ENCODE data around the gene GALNT10.

The GALNT10 gene

DNA sequence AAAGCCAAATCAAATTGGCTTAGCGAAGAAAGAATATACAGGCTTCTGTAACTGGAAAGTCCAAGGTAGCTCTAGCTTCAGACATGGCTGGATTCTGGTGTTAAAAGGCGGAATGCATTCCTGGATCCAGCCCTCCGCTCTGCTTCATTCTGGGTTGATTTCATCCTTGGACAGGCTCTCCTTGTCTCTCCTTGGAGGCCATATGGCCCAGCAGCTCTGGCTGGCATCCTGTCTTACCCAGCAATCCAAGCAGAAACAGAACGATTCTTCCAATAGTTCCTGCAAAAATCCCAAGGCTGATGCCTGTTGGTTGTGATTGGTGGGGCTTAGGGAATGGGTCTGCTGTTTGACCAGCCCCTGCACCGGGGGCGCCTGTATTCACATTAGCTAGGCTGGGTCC lies 218.3 kb downstream of the GALNT10 start:
- H3K4me3 Mint-ChIP-seq = no peak overlapping the region
- peaks cover 5% of the 10 kb centered on the region for H3K36me3 Mint-ChIP-seq
- no peak overlapping the region for H3K27ac Mint-ChIP-seq
- H3K9me3 Mint-ChIP-seq (ENCODE audit: low read depth) = no peaks in the 10 kb centered on the region
- peaks cover 12% of the 10 kb centered on the region for H3K4me1 Mint-ChIP-seq (ENCODE audit: low read depth)
- H3K27me3 Mint-ChIP-seq = no peaks in the 10 kb centered on the region

DNA sequence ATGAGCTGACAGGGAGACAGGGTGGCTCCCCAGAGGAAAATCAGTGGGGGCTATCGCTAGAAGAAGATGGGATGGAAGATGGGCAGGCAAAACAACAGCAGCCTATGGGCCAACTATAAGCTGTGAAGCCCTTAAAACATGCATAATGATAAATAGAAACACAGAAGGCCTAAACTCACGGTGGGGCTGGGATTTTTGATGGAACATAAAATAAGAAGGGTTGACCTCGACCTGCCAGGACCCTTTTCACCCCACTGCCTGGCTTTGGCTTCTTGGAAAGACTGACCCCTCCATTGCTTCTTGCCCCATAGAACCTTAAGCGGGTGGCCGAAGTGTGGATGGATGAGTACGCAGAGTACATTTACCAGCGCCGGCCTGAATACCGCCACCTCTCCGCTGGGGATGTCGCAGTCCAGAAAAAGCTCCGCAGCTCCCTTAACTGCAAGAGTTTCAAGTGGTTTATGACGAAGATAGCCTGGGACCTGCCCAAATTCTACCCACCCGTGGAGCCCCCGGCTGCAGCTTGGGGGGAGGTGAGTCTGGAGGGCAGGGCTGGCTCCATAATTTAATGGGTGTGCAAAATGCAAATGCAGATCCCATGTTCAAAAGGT lies 218.8 kb downstream of the GALNT10 start:
- Mint-ChIP-seq H3K4me1 (ENCODE audit: low read depth) (peaks cover 11% of the 10 kb centered on the region), H3K9me3 (ENCODE audit: low read depth) (no peaks in the 10 kb centered on the region), H3K27ac (no peak overlapping the region), H3K36me3 (peaks cover 5% of the 10 kb centered on the region), H3K27me3 (no peaks in the 10 kb centered on the region), H3K4me3 (no peak overlapping the region)

DNA sequence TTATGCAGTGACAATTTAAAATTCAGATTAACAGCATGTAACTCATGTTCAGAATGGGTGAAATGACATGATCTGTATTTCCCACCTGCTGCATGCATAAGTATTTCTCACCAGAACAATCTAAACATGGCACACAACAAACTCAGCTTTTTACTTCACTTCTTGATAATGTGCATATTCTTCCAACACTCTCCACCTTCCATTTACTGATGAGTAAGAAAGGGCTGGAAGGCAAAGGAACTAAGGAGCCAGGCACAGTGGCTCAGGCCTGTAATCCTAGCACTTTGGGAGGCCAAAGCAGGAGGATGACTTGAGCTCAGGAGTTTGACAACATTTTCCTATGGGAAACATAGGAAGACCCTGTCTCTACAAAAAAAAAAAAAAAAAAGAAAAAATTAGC lies 219.5 kb downstream of the GALNT10 start:
- Mint-ChIP-seq H3K4me3 (no peak overlapping the region), H3K9me3 (ENCODE audit: low read depth) (no peaks in the 10 kb centered on the region), H3K27me3 (no peaks in the 10 kb centered on the region), H3K27ac (no peak overlapping the region), H3K4me1 (ENCODE audit: low read depth) (peaks cover 6% of the 10 kb centered on the region), H3K36me3 (peaks cover 5% of the 10 kb centered on the region)

DNA sequence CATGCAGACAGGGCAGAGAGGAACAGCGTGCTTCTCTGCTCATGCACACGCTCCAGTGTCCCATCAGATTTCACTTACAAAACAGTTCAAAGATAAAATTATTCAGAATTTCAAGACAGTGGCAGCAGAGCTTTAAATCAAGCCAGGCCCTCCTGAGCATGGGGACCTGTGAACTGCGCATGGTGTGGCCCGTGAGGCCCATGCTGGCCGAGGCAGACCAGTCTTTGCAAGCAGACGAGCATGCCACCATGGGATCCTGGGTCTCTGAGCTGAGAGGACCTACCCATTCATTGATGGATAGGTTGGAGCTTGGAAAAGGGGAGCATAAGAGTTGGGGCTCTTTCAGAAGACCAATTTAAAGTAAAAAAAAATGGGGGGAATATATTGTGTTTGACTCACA lies 220.3 kb downstream of the GALNT10 start:
- Mint-ChIP-seq H3K4me1 (ENCODE audit: low read depth) (no peaks in the 10 kb centered on the region), H3K36me3 (peaks cover 7% of the 10 kb centered on the region), H3K9me3 (ENCODE audit: low read depth) (no peaks in the 10 kb centered on the region), H3K27ac (no peak overlapping the region), H3K27me3 (no peaks in the 10 kb centered on the region), H3K4me3 (no peak overlapping the region)

DNA sequence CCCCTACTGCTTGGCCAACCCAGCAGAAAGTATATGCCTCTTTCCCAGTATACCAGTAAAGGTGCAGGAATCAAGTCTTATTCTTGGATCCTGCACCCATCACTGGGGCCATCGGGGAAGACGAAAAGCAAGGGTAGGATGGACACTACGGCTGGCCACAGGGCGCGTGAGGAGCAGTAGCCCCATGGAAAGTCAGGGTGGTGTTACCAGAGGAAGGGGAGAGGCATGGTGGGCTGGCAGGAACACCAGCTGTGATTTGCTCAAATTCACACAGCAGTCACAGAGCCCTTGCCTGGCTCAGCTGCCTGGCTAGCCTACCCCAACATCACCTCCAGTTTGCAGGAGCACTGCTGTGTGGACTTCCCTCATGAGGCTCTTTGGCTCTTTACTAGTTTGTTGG lies 220.8 kb downstream of the GALNT10 start:
- no peaks in the 10 kb centered on the region for H3K9me3 Mint-ChIP-seq (ENCODE audit: low read depth)
- H3K27me3 Mint-ChIP-seq = no peaks in the 10 kb centered on the region
- H3K27ac Mint-ChIP-seq = no peak overlapping the region
- H3K4me3 Mint-ChIP-seq = no peak overlapping the region
- H3K4me1 Mint-ChIP-seq (ENCODE audit: low read depth) = no peaks in the 10 kb centered on the region
- H3K36me3 Mint-ChIP-seq = peaks cover 7% of the 10 kb centered on the region

DNA sequence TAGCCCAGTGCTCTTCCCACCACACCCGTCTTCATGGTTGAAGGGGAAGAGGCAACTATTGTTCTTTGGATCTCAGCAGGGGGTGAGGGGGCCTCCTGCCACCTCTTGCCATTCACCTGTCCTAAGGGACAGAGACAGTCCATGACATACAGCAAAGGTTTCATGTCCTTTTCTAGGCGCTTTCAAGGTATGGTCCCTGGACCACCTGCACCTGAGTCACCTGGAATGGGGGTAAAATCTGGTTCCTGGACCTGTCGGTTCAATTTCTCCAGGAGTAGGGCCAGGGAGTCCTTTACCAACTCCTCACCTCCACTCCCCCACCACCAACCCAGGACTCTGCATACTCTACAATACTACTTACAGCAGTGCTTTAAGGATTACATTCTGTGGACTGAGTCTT lies 221.8 kb downstream of the GALNT10 start:
- Mint-ChIP-seq H3K27me3 (no peaks in the 10 kb centered on the region), H3K36me3 (peaks cover 7% of the 10 kb centered on the region), H3K27ac (no peak overlapping the region), H3K9me3 (ENCODE audit: low read depth) (no peaks in the 10 kb centered on the region), H3K4me3 (no peak overlapping the region), H3K4me1 (ENCODE audit: low read depth) (no peaks in the 10 kb centered on the region)

DNA sequence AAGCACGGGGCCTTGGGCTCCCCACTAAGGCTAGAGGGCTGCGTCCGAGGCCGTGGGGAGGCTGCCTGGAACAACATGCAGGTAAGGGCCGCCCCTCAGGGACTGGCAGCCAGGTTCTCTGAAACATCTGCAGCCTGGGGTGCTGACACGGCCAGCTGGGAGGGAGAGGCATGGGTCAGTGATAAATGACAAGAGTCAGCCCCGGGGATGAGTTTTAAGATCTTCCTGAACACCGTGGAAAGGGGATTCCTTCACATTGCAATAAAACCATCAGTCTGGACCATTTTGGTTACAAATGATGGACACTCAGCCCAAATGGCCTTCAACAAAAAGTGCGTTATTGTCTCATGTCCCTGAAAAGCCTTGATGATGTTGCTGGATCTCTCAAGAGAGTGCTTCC lies 222.4 kb downstream of the GALNT10 start:
- no peaks in the 10 kb centered on the region for H3K9me3 Mint-ChIP-seq (ENCODE audit: low read depth)
- H3K27ac Mint-ChIP-seq = no peak overlapping the region
- peaks cover 7% of the 10 kb centered on the region for H3K36me3 Mint-ChIP-seq
- no peaks in the 10 kb centered on the region for H3K4me1 Mint-ChIP-seq (ENCODE audit: low read depth)
- H3K27me3 Mint-ChIP-seq = no peaks in the 10 kb centered on the region
- H3K4me3 Mint-ChIP-seq = no peak overlapping the region

DNA sequence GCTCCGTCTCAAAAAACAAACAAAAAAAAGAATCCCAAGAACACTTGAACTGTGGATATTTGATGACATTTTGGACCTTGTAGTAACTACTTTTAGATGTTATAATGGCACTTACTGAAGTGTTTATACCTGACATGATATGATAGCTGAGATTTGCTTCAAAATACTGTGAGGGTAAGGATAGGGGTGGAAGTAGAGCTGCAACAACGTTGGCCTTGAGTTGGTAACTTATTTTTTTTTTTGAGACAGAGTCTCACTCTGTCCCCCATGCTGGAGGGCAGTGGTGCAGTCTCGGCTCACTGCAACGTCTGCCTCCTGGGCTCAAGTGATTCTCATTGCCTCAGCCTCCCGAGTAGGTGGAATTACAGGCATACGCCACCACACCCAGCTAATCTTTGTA lies 224.6 kb downstream of the GALNT10 start:
- Mint-ChIP-seq H3K4me1 (ENCODE audit: low read depth) (no peaks in the 10 kb centered on the region), H3K4me3 (no peak overlapping the region), H3K27me3 (no peaks in the 10 kb centered on the region), H3K27ac (no peak overlapping the region), H3K9me3 (ENCODE audit: low read depth) (no peaks in the 10 kb centered on the region), H3K36me3 (peaks cover 7% of the 10 kb centered on the region)

DNA sequence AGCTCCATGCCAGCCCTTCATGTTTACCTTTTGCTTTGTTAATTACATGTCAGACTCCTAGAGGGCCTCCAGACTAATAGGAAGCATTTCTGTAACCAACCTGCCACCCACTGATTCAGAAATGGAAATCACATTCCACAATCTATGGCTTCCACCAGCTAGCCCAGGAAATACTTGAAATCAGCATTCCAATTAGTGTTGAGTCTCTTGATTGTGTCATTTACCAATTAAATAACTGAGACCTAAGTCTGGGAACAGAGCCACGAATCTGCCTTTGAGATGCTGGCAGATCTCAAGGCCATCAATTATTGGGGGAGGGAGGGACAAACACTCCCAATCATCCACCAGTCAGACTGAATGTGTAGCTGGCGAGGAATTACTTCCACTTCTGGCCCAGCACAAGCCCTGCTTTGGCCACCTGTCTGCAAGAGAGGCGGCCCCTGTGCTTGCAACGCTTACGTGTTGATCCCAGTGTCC lies 227.8 kb downstream of the GALNT10 start:
- Mint-ChIP-seq H3K36me3 (peaks cover 9% of the 10 kb centered on the region), H3K27me3 (no peaks in the 10 kb centered on the region)

DNA sequence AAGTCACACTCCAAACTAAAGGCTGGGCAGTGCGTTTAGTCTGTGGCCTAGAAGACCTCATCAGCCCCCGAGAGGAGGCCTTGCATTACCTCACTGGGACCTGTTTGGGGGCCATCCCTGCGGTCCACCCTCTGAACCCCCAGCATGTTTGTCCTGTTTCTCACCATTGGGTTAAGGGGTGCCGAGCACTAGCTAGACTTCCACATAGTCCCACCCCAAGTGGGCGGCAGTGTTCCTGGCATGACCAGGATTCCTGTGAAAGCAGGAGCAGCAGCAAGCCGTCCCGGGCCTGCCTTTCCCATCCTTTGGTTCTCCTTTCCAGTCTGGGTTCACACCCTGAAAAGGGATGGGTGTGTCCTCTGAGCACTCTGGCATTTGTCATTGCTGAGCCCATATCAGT lies 228.7 kb downstream of the GALNT10 start:
- Mint-ChIP-seq H3K9me3 (ENCODE audit: low read depth) (no peaks in the 10 kb centered on the region), H3K36me3 (peaks cover 15% of the 10 kb centered on the region), H3K27me3 (no peaks in the 10 kb centered on the region), H3K4me3 (no peak overlapping the region), H3K4me1 (ENCODE audit: low read depth) (peaks cover 4% of the 10 kb centered on the region), H3K27ac (no peak overlapping the region)

More for the DNA sequence above, 227.8 kb downstream of the GALNT10 start:
- no peak overlapping the region for H3K27ac Mint-ChIP-seq
- peaks cover 3% of the 10 kb centered on the region for H3K4me1 Mint-ChIP-seq (ENCODE audit: low read depth)
- H3K9me3 Mint-ChIP-seq (ENCODE audit: low read depth) = no peaks in the 10 kb centered on the region
- H3K4me3 Mint-ChIP-seq = no peak overlapping the region

DNA sequence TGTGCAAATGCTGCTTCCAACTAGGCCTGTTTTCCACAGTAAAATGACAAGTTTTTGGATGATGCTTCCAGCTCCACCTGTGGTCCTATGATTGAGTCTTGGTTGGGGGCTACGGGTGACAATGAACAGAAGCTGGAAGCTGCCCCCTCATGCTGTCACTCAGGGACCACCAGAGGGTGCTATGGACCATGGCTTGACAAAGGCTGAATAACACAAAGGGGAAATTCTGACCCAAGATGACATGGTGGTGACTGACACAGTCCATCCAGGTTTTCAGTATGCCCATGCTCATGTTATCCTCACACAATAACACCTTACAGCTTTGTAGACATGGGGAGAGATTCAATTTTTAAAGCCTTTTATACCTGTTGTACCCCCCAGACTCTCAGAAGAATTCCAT lies 231.3 kb downstream of the GALNT10 start:
- H3K4me1 Mint-ChIP-seq (ENCODE audit: low read depth) = peaks cover 4% of the 10 kb centered on the region
- no peaks in the 10 kb centered on the region for H3K27me3 Mint-ChIP-seq
- H3K9me3 Mint-ChIP-seq (ENCODE audit: low read depth) = no peaks in the 10 kb centered on the region
- no peak overlapping the region for H3K27ac Mint-ChIP-seq
- H3K4me3 Mint-ChIP-seq = no peak overlapping the region
- peaks cover 13% of the 10 kb centered on the region for H3K36me3 Mint-ChIP-seq

DNA sequence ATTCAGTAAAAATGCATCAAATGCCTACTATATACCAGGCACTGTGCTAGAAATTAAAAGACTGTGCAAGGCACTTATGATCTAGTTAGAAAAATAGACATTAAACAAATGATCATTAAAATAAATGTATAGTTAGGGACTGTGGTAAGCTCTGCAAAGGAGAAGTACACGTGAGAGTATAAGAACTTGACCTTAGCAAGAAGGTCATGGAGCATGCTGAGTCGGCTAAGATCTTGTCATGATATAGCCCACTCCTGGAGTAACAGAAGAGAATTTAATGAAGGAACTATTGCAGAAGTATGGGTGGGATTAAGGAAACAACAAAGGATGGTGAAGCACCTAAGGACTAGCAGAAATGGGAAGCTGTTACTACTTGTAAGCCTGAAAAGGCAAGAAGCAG lies 231.8 kb downstream of the GALNT10 start:
- Mint-ChIP-seq H3K27me3 (no peaks in the 10 kb centered on the region), H3K36me3 (peaks cover 16% of the 10 kb centered on the region), H3K9me3 (ENCODE audit: low read depth) (no peaks in the 10 kb centered on the region), H3K27ac (no peak overlapping the region), H3K4me1 (ENCODE audit: low read depth) (peaks cover 4% of the 10 kb centered on the region), H3K4me3 (no peak overlapping the region)

DNA sequence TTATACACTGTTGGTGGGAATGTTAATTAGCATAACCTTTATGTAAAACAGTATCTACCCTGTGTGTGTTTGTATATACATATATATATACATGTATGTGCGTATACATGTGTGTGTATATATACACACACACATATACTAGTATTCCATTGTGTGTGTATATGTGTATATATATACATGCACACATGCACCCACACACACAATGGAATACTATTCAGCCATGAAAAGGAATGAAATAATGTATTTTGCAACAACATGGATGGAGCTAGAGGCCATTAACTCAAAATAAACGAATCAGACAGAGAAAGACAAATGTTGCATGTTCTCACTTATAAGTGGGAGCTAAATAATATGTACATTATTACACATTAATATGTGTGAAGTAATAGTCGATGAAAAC lies 237.7 kb downstream of the GALNT10 start:
- no peak overlapping the region for H3K27ac Mint-ChIP-seq
- H3K4me3 Mint-ChIP-seq = no peak overlapping the region
- no peaks in the 10 kb centered on the region for H3K27me3 Mint-ChIP-seq
- H3K9me3 Mint-ChIP-seq (ENCODE audit: low read depth) = no peaks in the 10 kb centered on the region
- H3K4me1 Mint-ChIP-seq (ENCODE audit: low read depth) = peaks cover 3% of the 10 kb centered on the region
- peaks cover 15% of the 10 kb centered on the region for H3K36me3 Mint-ChIP-seq

DNA sequence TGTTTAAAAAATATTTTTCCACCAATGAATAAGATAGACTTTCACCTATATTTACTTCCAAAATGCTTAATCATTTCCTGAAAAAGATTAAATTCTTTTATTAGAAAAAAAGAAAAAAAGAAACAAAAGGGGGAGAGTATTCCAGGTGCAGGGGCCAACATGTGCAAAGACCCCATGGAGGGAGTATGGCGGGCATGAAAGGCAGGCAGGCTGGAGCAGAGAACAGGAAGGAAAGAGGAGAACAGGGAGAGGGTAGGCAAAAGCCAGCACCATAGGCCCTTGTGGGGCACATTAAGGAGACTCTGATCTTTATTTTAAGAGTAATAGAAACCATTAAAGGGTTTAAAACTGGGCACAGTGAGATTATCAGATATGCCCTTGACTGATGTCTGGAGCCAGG lies 238.8 kb downstream of the GALNT10 start:
- no peak overlapping the region for H3K27ac Mint-ChIP-seq
- H3K36me3 Mint-ChIP-seq = peaks cover 12% of the 10 kb centered on the region
- no peak overlapping the region for H3K4me3 Mint-ChIP-seq

DNA sequence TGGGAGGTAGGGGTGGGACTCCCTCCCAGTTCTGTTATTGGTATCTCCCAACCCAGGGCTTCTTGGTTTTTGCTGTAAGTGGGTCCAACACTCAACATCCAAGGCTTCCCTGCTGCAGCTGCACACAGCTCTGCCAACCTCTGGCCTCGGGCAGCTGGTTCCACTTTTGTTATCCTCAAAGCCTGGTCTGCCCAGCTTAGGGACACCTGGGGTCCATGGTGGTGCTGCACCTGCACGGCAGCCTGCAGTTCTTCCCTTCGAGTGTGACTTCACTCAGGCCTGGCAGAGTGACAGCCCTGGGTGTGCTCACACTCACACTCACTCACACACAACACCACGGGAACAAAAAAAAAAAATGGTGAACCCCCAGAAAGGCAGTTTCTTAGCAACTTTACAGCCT lies 239.9 kb downstream of the GALNT10 start:
- H3K4me1 Mint-ChIP-seq (ENCODE audit: low read depth) = peaks cover 2% of the 10 kb centered on the region
- no peaks in the 10 kb centered on the region for H3K9me3 Mint-ChIP-seq (ENCODE audit: low read depth)
- H3K4me3 Mint-ChIP-seq = no peak overlapping the region
- no peaks in the 10 kb centered on the region for H3K27me3 Mint-ChIP-seq
- no peak overlapping the region for H3K27ac Mint-ChIP-seq
- peaks cover 13% of the 10 kb centered on the region for H3K36me3 Mint-ChIP-seq

More for the DNA sequence above, 238.8 kb downstream of the GALNT10 start:
- Mint-ChIP-seq H3K27me3 (no peaks in the 10 kb centered on the region), H3K9me3 (ENCODE audit: low read depth) (no peaks in the 10 kb centered on the region), H3K4me1 (ENCODE audit: low read depth) (peaks cover 2% of the 10 kb centered on the region)

DNA sequence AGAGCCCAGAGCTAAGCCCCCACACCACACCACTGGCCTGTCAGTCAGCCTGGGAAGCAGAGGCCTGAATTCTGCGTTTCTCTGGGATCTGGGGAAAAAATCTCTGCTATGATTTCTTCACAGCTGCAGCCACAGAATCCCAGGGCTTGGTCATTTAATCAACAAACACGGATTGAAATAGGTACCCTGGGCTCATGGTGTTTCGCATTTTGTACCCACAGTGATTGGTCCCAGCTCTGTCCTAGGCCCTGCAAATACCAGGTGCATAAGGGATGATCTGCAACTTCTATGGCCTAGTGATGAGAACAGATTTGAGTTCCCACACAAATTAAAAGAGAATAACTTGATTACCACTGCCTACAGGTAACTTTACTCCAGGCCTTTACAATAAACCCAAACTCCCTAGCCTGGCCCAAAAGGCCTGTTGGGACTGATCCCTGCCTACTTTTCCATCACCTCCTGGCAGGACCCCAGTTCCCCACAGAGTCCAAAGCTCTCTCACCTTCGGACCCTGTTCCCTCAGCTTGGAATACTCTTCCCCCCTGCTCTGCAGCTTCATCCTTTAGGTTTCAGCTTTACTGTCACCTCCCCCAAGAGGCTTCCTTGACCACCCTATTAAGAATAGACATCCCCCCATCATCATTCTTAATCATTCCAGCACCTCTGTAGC lies 240.6 kb downstream of the GALNT10 start:
- Mint-ChIP-seq H3K36me3 (peaks cover 17% of the 10 kb centered on the region), H3K9me3 (ENCODE audit: low read depth) (no peaks in the 10 kb centered on the region), H3K4me1 (ENCODE audit: low read depth) (peaks cover 2% of the 10 kb centered on the region), H3K4me3 (no peak overlapping the region), H3K27ac (no peak overlapping the region), H3K27me3 (no peaks in the 10 kb centered on the region)

Measured in activated naive CD8-positive, alpha-beta T cell (primary cell).